PC-3 (cell line): Measurements from ENCODE around the gene ULK4. TPM values are rescaled to one million over a fixed set of nuclear protein-coding genes. Genes with fewer than 3 reads are reported as not detected.
"Not testable (repeated sequence)": the region's sequence is repeated elsewhere in the genome, so short reads cannot be mapped to it uniquely, and the experiment has no call there.

Source experiments
- ATAC-seq: fragments of 200-7000 bp; cut with Tn5 transposase; 2 replicates; pipeline ENCODE4 v1.9.1; 2020; ENCODE audit warnings: mild to moderate bottlenecking, moderate library complexity
- BruUV-seq: library from RNA; stranded (reverse); fragments of 400-500 nt; replicated peaks from 2 replicates; lab custom pipeline; 2021; lab: Mats Ljungman, UMichigan
- CTCF ChIA-PET: fragments of 300-600 bp; sonication (Branson Sonifier 250); formaldehyde crosslinking; loops from one replicate; lab custom pipeline; 2022; ENCODE audit warnings: antibody characterized with exemption; lab: Charles Lee
- POLR2A ChIA-PET: fragments of 300-600 bp; sonication (Branson Sonifier 250); formaldehyde crosslinking; loops from one replicate; lab custom pipeline; 2022; ENCODE audit warnings: antibody characterized with exemption; ENCODE audit not compliant: unreplicated experiment; lab: Charles Lee
- DNase-seq: peaks from one replicate; pipeline ENCODE4 v3.0.0-alpha.2; 2015
- H2AFZ ChIP-seq: fragments of 300-600 bp; sonication (generic); 2 replicates; pipeline ENCODE4 v1.6.0; 2016; ENCODE audit warnings: antibody characterized with exemption, low read length
- H3F3A ChIP-seq: fragments of 300-600 bp; sonication (generic); one replicate; pipeline ENCODE4 v1.6.0; 2017; ENCODE audit warnings: antibody characterized with exemption, low read length, control low read depth, mild to moderate bottlenecking; ENCODE audit not compliant: unreplicated experiment
- H3K27ac ChIP-seq: fragments of 300-600 bp; sonication (generic); 2 replicates; pipeline ENCODE4 v1.5.1; 2016; ENCODE audit warnings: mild to moderate bottlenecking, low read length
- H3K27me3 ChIP-seq: fragments of 300-600 bp; sonication (generic); 2 replicates; pipeline ENCODE4 v1.6.1; 2016; ENCODE audit warnings: low read length, mixed read lengths
- H3K36me3 ChIP-seq: fragments of 300-600 bp; sonication (generic); 2 replicates; pipeline ENCODE4 v1.6.1; 2016; ENCODE audit warnings: low read depth, mixed run types, low read length, mixed read lengths
- H3K4me1 ChIP-seq: fragments of 300-600 bp; sonication (generic); 2 replicates; pipeline ENCODE4 v1.5.1; 2016; ENCODE audit warnings: low read length; ENCODE audit not compliant: insufficient read depth
- H3K4me2 ChIP-seq: fragments of 300-600 bp; sonication (generic); 2 replicates; pipeline ENCODE4 v1.6.0; 2016; ENCODE audit warnings: low read length
- H3K4me3 ChIP-seq: fragments of 300-600 bp; sonication (generic); 2 replicates; pipeline ENCODE4 v1.5.1; 2016; ENCODE audit warnings: mild to moderate bottlenecking, low read length, mixed read lengths
- H3K79me2 ChIP-seq: fragments of 300-600 bp; sonication (generic); 2 replicates; pipeline ENCODE4 v1.6.1; 2017; ENCODE audit warnings: low read length, mixed read lengths
- H3K9ac ChIP-seq: fragments of 300-600 bp; sonication (generic); 2 replicates; pipeline ENCODE4 v1.6.0; 2016; ENCODE audit warnings: mild to moderate bottlenecking, low read length
- H3K9me2 ChIP-seq: fragments of 300-600 bp; sonication (generic); replicated peaks from 2 replicates; pipeline ENCODE4 v1.6.1; 2016; ENCODE audit warnings: mixed run types, low read length, mixed read lengths
- H3K9me3 ChIP-seq: fragments of 300-600 bp; sonication (generic); 2 replicates; pipeline ENCODE4 v1.6.1; 2016; ENCODE audit warnings: low read length, mixed read lengths
- H4K20me1 ChIP-seq: fragments of 300-600 bp; sonication (generic); 2 replicates; pipeline ENCODE4 v1.6.1; 2016; ENCODE audit warnings: low read length, mixed read lengths
- EZH2 ChIP-seq: fragments of 300-600 bp; sonication (generic); IDR thresholded peaks from one replicate; pipeline ENCODE4 v1.6.1; 2017; ENCODE audit warnings: antibody characterized with exemption, mild to moderate bottlenecking, low read length; ENCODE audit not compliant: unreplicated experiment
- EZH2phosphoT487 ChIP-seq: fragments of 300-600 bp; sonication (generic); IDR thresholded peaks from 2 replicates; pipeline ENCODE4 v1.6.1; 2018; ENCODE audit warnings: mild to moderate bottlenecking, antibody characterized with exemption, low read length, borderline replicate concordance
- intact Hi-C: fragments of 100-400 bp; cut with micrococcal nuclease; formaldehyde crosslinking; loops from 2 replicates; pipeline ENCODE4 v1.9.0; 2023
- total RNA-seq: library from RNA; depleted of rRNA; stranded (reverse); fragments of >200 nt; gene quantifications from 2 replicates; pipeline ENCODE4 v1.2.3, GENCODE V29; 2014
- TF ChIP-seq, protein P1 (sequence below): fragments of 300-600 bp; sonication (generic); conservative IDR thresholded peaks from 2 replicates; pipeline ENCODE4 v1.5.1; 2017; ENCODE audit warnings: antibody characterized with exemption, low read depth, mild to moderate bottlenecking, low read length

Gene ULK4
- total RNA-seq, 1 experiment from 2014 or later = 4.8 TPM

GRCh38 chr3:41987627-41988026 lies 25.7 kb upstream of the ULK4 start:
- no peaks in the 10 kb centered on the region for H3K9me3 ChIP-seq
- no peaks in the 10 kb centered on the region for H3K36me3 ChIP-seq
- peaks cover 10% of the 10 kb centered on the region for H3K4me1 ChIP-seq
- DNase-seq = no peak
- H4K20me1 ChIP-seq = no peaks in the 10 kb centered on the region
- H3K27me3 ChIP-seq = no peaks in the 10 kb centered on the region
- H2AFZ ChIP-seq = no peak overlapping the region
- BruUV-seq = no TSS peak
- ChIA-PET CTCF (no interaction called here), POLR2A (no interaction called here)
- H3K4me3 ChIP-seq = no peak overlapping the region
- H3K9ac ChIP-seq = no peak overlapping the region
- intact Hi-C loops = no loop called here
- no peaks in the 10 kb centered on the region for H3K9me2 ChIP-seq
- H3K79me2 ChIP-seq = no peaks in the 10 kb centered on the region
- H3F3A ChIP-seq = no peaks in the 10 kb centered on the region
- ATAC-seq = no peak
- no peak overlapping the region for H3K27ac ChIP-seq
- TF ChIP-seq, protein P1, sequence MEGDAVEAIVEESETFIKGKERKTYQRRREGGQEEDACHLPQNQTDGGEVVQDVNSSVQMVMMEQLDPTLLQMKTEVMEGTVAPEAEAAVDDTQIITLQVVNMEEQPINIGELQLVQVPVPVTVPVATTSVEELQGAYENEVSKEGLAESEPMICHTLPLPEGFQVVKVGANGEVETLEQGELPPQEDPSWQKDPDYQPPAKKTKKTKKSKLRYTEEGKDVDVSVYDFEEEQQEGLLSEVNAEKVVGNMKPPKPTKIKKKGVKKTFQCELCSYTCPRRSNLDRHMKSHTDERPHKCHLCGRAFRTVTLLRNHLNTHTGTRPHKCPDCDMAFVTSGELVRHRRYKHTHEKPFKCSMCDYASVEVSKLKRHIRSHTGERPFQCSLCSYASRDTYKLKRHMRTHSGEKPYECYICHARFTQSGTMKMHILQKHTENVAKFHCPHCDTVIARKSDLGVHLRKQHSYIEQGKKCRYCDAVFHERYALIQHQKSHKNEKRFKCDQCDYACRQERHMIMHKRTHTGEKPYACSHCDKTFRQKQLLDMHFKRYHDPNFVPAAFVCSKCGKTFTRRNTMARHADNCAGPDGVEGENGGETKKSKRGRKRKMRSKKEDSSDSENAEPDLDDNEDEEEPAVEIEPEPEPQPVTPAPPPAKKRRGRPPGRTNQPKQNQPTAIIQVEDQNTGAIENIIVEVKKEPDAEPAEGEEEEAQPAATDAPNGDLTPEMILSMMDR = no peak
- H3K4me2 ChIP-seq = no peak overlapping the region

DNA sequence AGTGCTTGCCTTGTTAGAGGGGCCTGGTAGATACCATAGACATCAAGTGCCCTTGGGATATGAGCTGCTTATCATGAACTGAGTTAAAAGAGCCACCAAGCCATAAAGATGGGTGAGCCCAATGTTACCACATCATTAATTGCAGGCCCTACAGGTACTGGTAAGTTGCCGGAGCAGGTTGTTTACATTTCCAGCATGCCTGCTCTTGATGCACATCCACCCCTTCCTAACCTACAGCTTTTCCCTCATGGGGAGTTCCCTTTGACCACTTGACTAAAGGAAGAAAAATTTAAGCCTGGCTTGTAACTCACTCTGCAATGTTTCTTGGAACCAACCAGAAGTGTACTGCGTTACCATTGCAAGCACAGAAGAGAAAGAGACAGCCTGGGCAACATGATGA lies 24.7 kb upstream of the ULK4 start:
- Histone ChIP-seq H3F3A (no peaks in the 10 kb centered on the region), H3K79me2 (no peaks in the 10 kb centered on the region), H3K9ac (no peak overlapping the region), H3K36me3 (no peaks in the 10 kb centered on the region), H3K4me3 (no peak overlapping the region), H3K9me2 (no peaks in the 10 kb centered on the region), H3K9me3 (no peaks in the 10 kb centered on the region), H3K27ac (no peak overlapping the region), H3K4me2 (no peak overlapping the region), H4K20me1 (no peaks in the 10 kb centered on the region), H3K27me3 (no peaks in the 10 kb centered on the region), H3K4me1 (peaks cover 6% of the 10 kb centered on the region), H2AFZ (no peak overlapping the region)
- TF ChIP-seq EZH2 (no peak), EZH2phosphoT487 (no peak)
- TF ChIP-seq, protein P1 = no peak
- CTCF ChIA-PET = interaction anchor here (0.6 kb wide), 1 partner anchor 164 kb away, joined by 9 read pairs; no protein-coding TSS in a partner anchor
- no TSS peak for BruUV-seq
- POLR2A ChIA-PET = no interaction called here
- intact Hi-C loops = no loop called here
- DNase-seq (no peak), ATAC-seq (no peak)

GRCh38 chr3:41985018-41985417 lies 23.1 kb upstream of the ULK4 start:
- Histone ChIP-seq H4K20me1 (no peaks in the 10 kb centered on the region), H3K4me1 (no peaks in the 10 kb centered on the region), H3F3A (no peaks in the 10 kb centered on the region), H3K79me2 (no peaks in the 10 kb centered on the region), H3K27ac (no peak overlapping the region), H3K4me2 (no peak overlapping the region), H3K9ac (no peak overlapping the region), H3K4me3 (no peak overlapping the region), H2AFZ (no peak overlapping the region), H3K27me3 (no peaks in the 10 kb centered on the region), H3K9me3 (no peaks in the 10 kb centered on the region), H3K9me2 (no peaks in the 10 kb centered on the region), H3K36me3 (no peaks in the 10 kb centered on the region)
- TF ChIP-seq, protein P1 = no peak
- no peak for TF ChIP-seq EZH2
- TF ChIP-seq EZH2phosphoT487 = no peak
- ChIA-PET CTCF (no interaction called here), POLR2A (no interaction called here)
- no TSS peak for BruUV-seq
- no peak for ATAC-seq
- intact Hi-C loops = no loop called here
- DNase-seq = no peak

DNA sequence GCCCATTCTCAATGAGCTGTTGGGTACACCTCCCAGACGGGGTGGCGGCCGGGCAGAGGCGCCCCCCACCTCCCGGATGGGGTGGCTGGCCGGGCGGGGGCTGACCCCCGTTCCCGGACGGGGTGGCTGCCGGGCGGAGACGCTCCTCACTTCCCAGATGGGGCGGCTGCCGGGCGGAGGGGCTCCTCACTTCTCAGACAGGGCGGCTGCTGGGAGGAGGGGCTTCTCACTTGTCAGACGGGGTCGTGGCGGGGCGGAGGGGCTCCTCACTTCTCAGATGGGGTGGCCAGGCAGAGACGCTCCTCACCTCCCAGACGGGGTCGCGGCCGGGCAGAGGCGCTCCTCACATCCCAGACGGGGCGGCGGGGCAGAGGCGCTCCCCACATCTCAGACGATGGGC lies 21.2 kb upstream of the ULK4 start:
- H3K27me3 ChIP-seq, H2AFZ ChIP-seq, DNase-seq, H3K27ac ChIP-seq, H3K9ac ChIP-seq, H3K4me1 ChIP-seq, H3K9me3 ChIP-seq, H3K4me2 ChIP-seq, intact Hi-C loops, H3K9me2 ChIP-seq, H3K4me3 ChIP-seq, POLR2A ChIA-PET, BruUV-seq, H4K20me1 ChIP-seq, ATAC-seq, H3K36me3 ChIP-seq, H3K79me2 ChIP-seq, H3F3A ChIP-seq, CTCF ChIA-PET: not testable (repeated sequence)
